OCI-LY3 (cell line): Measurements from ENCODE around the gene SPATA12.
A peak's percentile ranks its signal among the peaks of the same experiment; 100 is the strongest.

ENCODE experiments used
- H2AFZ ChIP-seq: fragments of 200-600, 300-600 bp; shearing (Covaris generic); 2 replicates; pipeline ENCODE4 v1.6.0; 2014; ENCODE audit warnings: antibody characterized with exemption, low read depth, low read length
- H3K27ac ChIP-seq: fragments of 200-600, 300-600 bp; sonication (generic); 2 replicates; pipeline ENCODE4 v1.5.1; 2014; ENCODE audit warnings: mild to moderate bottlenecking, low read length, moderate library complexity, mixed read lengths
- H3K27me3 ChIP-seq: fragments of 200-600, 300-600 bp; sonication (generic); 2 replicates; pipeline ENCODE4 v1.6.1; 2014; ENCODE audit warnings: low read depth, low read length, mixed read lengths
- H3K36me3 ChIP-seq: fragments of 200-600, 300-600 bp; sonication (generic); replicated peaks from 2 replicates; pipeline ENCODE3; 2014; ENCODE audit warnings: low read depth, low read length, mixed read lengths
- H3K4me1 ChIP-seq: fragments of 300-600, 200-600 bp; sonication (generic); 2 replicates; pipeline ENCODE4 v1.6.1; 2014; ENCODE audit warnings: low read length, mixed read lengths
- H3K4me2 ChIP-seq: fragments of 200-600, 300-600 bp; sonication (generic); 2 replicates; pipeline ENCODE4 v1.6.1; 2014; ENCODE audit warnings: low read length, mixed read lengths
- H3K4me3 ChIP-seq: fragments of 300-600, 200-600 bp; sonication (generic); 2 replicates; pipeline ENCODE4 v1.5.1; 2014; ENCODE audit warnings: antibody characterized with exemption, mild to moderate bottlenecking, low read length, moderate library complexity
- H3K79me2 ChIP-seq: fragments of 300-600, 200-600 bp; shearing (Covaris generic); 2 replicates; pipeline ENCODE4 v1.6.1; 2014; ENCODE audit warnings: mild to moderate bottlenecking, low read length, mixed read lengths
- H3K9ac ChIP-seq: fragments of 300-600, 200-600 bp; shearing (Covaris generic); 2 replicates; pipeline ENCODE4 v1.6.0; 2014; ENCODE audit warnings: mild to moderate bottlenecking, low read length, moderate library complexity
- H3K9me3 ChIP-seq: fragments of 200-600, 300-600 bp; shearing (Covaris generic); 2 replicates; pipeline ENCODE4 v1.6.1; 2014; ENCODE audit warnings: low read length, mixed read lengths; ENCODE audit not compliant: insufficient read depth
- H4K20me1 ChIP-seq: fragments of 200-600, 300-600 bp; sonication (generic); 2 replicates; pipeline ENCODE4 v1.6.1; 2016; ENCODE audit warnings: low read length, mixed read lengths; ENCODE audit not compliant: insufficient read depth
- EZH2phosphoT487 ChIP-seq: fragments of 200-600 bp; shearing (Covaris generic); IDR thresholded peaks from 2 replicates; pipeline ENCODE4 v1.6.1; 2018; ENCODE audit warnings: antibody characterized with exemption, mixed run types, low read depth
- TF ChIP-seq, protein P1 (sequence below): fragments of 200-600, 300-600 bp; sonication (generic); IDR thresholded peaks from 2 replicates; pipeline ENCODE4 v1.5.1; 2014; ENCODE audit warnings: antibody characterized with exemption, low read length, low read depth

Gene SPATA12

DNA sequence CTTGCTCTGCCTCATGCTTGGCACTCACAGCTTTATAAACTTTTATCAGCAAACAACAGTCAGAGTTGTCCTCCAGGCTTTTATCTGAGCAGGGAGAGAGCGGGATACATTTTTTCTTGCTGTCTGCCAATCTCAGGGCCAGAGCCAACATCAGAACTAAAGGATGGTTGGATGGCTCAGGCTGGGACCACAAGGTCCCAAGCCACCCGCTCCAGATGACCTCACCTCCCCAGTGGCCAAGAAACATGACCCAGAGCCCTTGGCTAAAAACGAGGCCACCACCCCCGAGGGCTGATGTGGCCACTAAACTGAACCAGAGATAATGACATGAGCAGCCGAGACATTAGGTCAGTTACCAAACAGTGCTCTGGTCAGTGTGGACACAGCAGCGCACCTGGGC lies 18.8 kb upstream of the SPATA12 start:
- Histone ChIP-seq H3K9me3 (no peaks in the 10 kb centered on the region), H2AFZ (no peak overlapping the region), H3K4me1 (peaks cover 14% of the 10 kb centered on the region), H3K4me3 (no peak overlapping the region), H4K20me1 (no peaks in the 10 kb centered on the region), H3K9ac (no peak overlapping the region), H3K36me3 (no peaks in the 10 kb centered on the region), H3K79me2 (no peaks in the 10 kb centered on the region), H3K27me3 (0 out of 2 replicates have a peak, but pooled peaks cover 4% of the 10 kb centered on the region), H3K27ac (no peak overlapping the region), H3K4me2 (no peak overlapping the region)
- no peak for TF ChIP-seq EZH2phosphoT487
- TF ChIP-seq, protein P1, sequence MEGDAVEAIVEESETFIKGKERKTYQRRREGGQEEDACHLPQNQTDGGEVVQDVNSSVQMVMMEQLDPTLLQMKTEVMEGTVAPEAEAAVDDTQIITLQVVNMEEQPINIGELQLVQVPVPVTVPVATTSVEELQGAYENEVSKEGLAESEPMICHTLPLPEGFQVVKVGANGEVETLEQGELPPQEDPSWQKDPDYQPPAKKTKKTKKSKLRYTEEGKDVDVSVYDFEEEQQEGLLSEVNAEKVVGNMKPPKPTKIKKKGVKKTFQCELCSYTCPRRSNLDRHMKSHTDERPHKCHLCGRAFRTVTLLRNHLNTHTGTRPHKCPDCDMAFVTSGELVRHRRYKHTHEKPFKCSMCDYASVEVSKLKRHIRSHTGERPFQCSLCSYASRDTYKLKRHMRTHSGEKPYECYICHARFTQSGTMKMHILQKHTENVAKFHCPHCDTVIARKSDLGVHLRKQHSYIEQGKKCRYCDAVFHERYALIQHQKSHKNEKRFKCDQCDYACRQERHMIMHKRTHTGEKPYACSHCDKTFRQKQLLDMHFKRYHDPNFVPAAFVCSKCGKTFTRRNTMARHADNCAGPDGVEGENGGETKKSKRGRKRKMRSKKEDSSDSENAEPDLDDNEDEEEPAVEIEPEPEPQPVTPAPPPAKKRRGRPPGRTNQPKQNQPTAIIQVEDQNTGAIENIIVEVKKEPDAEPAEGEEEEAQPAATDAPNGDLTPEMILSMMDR: no peak

DNA sequence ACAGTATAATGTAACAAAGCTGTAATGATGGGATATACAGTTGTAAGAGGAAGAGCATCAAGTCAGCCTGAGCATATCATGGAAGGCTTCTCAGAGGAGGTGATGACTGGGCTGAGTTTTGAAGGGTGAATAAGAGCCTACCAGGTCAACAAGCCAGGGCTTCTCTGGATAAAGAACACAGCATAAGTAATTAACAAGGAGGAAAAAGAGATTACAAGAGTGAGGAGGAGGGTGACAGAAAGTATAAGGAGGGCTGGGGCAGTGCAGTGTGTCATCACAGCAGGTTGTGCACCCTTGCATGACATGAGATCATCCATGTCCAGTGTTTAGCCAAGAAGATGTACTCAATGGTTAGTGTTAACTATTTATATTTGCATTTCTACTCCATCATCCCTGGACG lies 16.9 kb upstream of the SPATA12 start:
- Histone ChIP-seq H3K79me2 (no peaks in the 10 kb centered on the region), H3K4me1 (peaks cover 26% of the 10 kb centered on the region), H2AFZ (no peak overlapping the region), H3K4me2 (no peak overlapping the region), H3K27me3 (0 out of 2 replicates have a peak, but pooled peaks cover 4% of the 10 kb centered on the region), H3K9me3 (no peaks in the 10 kb centered on the region), H3K27ac (no peak overlapping the region), H3K4me3 (no peak overlapping the region), H4K20me1 (no peaks in the 10 kb centered on the region), H3K9ac (no peak overlapping the region), H3K36me3 (no peaks in the 10 kb centered on the region)
- TF ChIP-seq, protein P1: no peak
- TF ChIP-seq EZH2phosphoT487: no peak

DNA sequence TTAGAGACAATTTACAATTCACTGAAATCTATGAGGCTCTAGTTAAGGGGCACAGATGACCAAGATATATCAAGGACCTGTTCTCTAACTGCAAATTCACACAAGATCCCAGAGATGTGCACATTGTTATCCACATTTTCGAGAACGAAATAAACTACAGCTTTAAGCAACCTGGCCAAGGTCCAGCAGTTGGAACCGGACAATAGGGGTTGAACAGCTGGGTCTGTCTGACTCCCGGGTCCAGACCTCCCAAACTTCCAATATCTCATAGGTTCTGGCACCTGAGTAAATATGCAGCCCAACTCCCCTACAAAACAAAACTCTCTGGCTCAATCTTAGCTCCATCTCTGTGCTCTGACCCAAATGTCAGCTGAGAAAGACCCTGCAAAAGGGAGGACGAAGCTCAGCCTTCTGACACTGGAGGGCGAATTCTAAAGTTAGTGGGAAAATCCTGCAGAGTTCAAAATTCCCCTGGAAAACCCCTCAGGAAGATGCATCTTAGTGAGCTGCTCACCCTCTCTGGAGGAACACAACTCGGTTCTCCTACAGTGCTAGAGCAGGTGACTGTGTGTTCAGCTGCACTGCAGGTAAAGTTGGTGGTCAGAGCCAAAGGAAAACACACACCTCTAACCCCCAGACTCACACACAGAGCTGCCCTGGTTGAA lies 14.2 kb upstream of the SPATA12 start:
- peaks cover 26% of the 10 kb centered on the region for H3K4me1 ChIP-seq
- peak overlapping the region; percentile 60 for H3K4me2 ChIP-seq

DNA sequence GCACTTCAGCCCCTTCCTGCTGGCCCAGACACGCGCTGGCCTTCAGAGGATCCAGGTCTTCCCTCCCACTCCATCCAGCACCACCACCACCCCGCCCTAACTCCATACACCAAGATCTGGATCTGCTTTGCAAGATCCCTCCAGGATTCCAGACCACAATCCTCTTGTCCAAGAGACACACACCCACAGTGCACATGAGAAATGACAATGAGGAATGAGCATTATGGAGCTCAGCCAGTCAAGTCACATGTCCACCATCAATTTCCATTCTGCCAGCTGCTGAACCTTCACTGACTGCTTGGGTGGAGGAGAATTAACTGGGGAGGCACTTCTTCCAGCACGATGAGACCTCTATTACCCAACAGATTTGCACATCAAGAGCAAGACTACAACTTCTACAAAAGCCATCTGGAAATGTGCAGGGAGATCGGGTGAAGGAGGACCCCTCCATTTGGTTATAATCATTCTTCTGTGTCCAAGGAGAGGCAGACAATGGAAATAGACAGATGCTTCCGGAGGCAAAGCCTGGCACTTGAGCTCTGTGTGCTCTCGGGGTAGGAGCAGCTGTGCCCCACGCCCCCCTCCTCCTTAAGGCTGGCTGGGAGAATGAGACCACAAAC lies 12.3 kb upstream of the SPATA12 start:
- H3K79me2 ChIP-seq: no peaks in the 10 kb centered on the region
- no peak overlapping the region for H2AFZ ChIP-seq
- H3K9me3 ChIP-seq: no peaks in the 10 kb centered on the region
- no peaks in the 10 kb centered on the region for H4K20me1 ChIP-seq
- H3K9ac ChIP-seq: no peak overlapping the region
- no peak overlapping the region for H3K27ac ChIP-seq
- peaks cover 26% of the 10 kb centered on the region for H3K4me1 ChIP-seq
- no peaks in the 10 kb centered on the region for H3K36me3 ChIP-seq
- no peak overlapping the region for H3K4me3 ChIP-seq
- H3K4me2 ChIP-seq: no peak overlapping the region
- TF ChIP-seq EZH2phosphoT487: no peak
- TF ChIP-seq, protein P1: no peak
- H3K27me3 ChIP-seq: no peaks in the 10 kb centered on the region

More for the DNA sequence above, 14.2 kb upstream of the SPATA12 start:
- H3K9ac ChIP-seq: 0 out of 2 replicates have a peak overlapping the region, but pooled peaks have one; percentile 5
- no peaks in the 10 kb centered on the region for H4K20me1 ChIP-seq
- H3K9me3 ChIP-seq: no peaks in the 10 kb centered on the region
- H2AFZ ChIP-seq: peak overlapping the region; percentile 17; the same call in 1 of the 2 replicates
- no peaks in the 10 kb centered on the region for H3K79me2 ChIP-seq
- no peak overlapping the region for H3K27ac ChIP-seq
- no peak for TF ChIP-seq EZH2phosphoT487
- TF ChIP-seq, protein P1: no peak
- H3K4me3 ChIP-seq: no peak overlapping the region; the same call in 1 of the 2 replicates
- no peaks in the 10 kb centered on the region for H3K27me3 ChIP-seq
- no peaks in the 10 kb centered on the region for H3K36me3 ChIP-seq
